Mucosa of rectum (tissue), 2 donors: Measurements from ENCODE around the gene SLC13A3.

Source experiments
- H3K27ac ChIP-seq, 2 donors: one replicate each; pipeline ENCODE4 v1.7.0; 2013; ENCODE audit warnings: inconsistent platforms in 2 of 2, low read depth in 2 of 2, low read length in 2 of 2
- H3K27me3 ChIP-seq, 2 donors: one replicate each; pipeline ENCODE4 v1.7.0; 2013; ENCODE audit warnings: low read length in 2 of 2; ENCODE audit not compliant: control insufficient read depth in 2 of 2, insufficient read depth in 2 of 2
- H3K36me3 ChIP-seq, 2 donors: one replicate each; pipeline ENCODE4 v1.7.0; 2013; ENCODE audit warnings: low read length in 2 of 2; ENCODE audit not compliant: control insufficient read depth in 2 of 2, insufficient read depth in 2 of 2
- H3K4me1 ChIP-seq, 2 donors: one replicate each; pipeline ENCODE4 v1.7.0; 2013; ENCODE audit warnings: low read length in 2 of 2, mild to moderate bottlenecking in 1 of 2; ENCODE audit not compliant: control insufficient read depth in 2 of 2, insufficient read depth in 2 of 2
- H3K4me3 ChIP-seq, 2 donors: one replicate each; pipeline ENCODE4 v1.7.0; 2013; ENCODE audit warnings: low read length in 2 of 2
- H3K9ac ChIP-seq, 2 donors: one replicate each; pipeline ENCODE4 v1.7.0; 2013; ENCODE audit warnings: low read length in 2 of 2, low read depth in 1 of 2, mild to moderate bottlenecking in 1 of 2
- H3K9me3 ChIP-seq, 2 donors: one replicate each; pipeline ENCODE4 v1.7.0; 2013; ENCODE audit warnings: low read length in 2 of 2; ENCODE audit not compliant: control insufficient read depth in 2 of 2
- donor health status: healthy.
- donor health status: Normal muscosa, but diverticular disease.

The SLC13A3 gene

DNA sequence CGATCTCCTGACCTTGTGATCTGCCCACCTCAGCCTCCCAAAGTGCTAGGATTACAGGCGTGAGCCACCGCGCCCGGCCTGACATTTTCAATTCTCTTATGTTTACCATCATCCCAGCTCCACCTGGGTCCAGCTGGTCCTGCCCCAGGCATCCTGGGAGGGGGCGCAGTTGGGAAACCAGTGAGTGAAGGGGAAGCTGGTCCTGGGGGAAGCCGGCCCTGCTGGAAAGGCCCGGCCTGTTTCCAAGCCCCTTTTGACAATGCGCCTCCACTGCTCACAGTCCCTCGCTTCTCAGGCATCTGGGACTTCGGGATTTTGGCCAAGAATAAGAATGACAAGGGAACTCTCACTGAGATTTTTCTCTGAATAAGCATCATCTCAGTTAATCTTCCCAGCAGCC is 14.2 kb downstream of the SLC13A3 start:
- H3K27ac ChIP-seq, result no peak overlapping the region
- H3K36me3 ChIP-seq, result no peaks in the 10 kb centered on the region
- H3K4me1 ChIP-seq, result no peaks in the 10 kb centered on the region
- H3K27me3 ChIP-seq, result peaks cover 3 to 9% of the 10 kb centered on the region in 2 donors
- no peak overlapping the region for H3K9ac ChIP-seq
- H3K4me3 ChIP-seq, result no peak overlapping the region
- H3K9me3 ChIP-seq, result no peaks in the 10 kb centered on the region

DNA sequence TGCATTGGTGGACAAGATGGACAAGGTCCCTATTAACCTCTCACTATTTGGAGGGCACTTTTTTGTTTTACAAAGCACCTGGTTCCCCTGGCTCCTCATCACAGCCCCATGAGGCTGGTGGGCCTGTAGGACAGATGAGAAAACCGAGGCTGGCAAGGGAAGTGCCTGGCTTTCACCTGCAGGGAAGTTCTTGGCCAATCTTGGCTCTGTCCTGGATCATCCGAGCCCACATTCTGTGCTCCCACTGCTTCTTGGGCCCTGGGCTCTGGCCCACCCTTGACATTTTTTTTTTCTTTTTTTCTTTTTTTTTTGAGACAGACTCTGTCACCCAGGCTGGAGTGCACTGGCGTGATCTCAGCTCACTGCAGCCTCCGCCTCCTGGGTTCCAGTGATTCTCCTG is 14.7 kb downstream of the SLC13A3 start:
- Histone ChIP-seq H3K9me3 (no peaks in the 10 kb centered on the region), H3K27ac (no peak overlapping the region), H3K4me1 (no peaks in the 10 kb centered on the region), H3K9ac (no peak overlapping the region), H3K4me3 (no peak overlapping the region), H3K36me3 (no peaks in the 10 kb centered on the region), H3K27me3 (peaks cover 3 to 9% of the 10 kb centered on the region in 2 donors)

GRCh38 chr20:46635514-46636136 is 15.6 kb downstream of the SLC13A3 start:
- H3K9ac ChIP-seq, result no peak overlapping the region
- H3K4me3 ChIP-seq, result no peak overlapping the region
- H3K36me3 ChIP-seq, result no peaks in the 10 kb centered on the region
- no peak overlapping the region for H3K27ac ChIP-seq
- H3K27me3 ChIP-seq, result peaks cover 3 to 9% of the 10 kb centered on the region in 2 donors
- H3K4me1 ChIP-seq, result no peaks in the 10 kb centered on the region
- no peaks in the 10 kb centered on the region for H3K9me3 ChIP-seq

- Histone ChIP-seq H3K4me1 (no peaks in the 10 kb centered on the region), H3K27ac (no peak overlapping the region), H3K4me3 (no peak overlapping the region), H3K9ac (no peak overlapping the region), H3K27me3 (peaks cover 0 to 7% of the 10 kb centered on the region in 2 donors), H3K36me3 (no peaks in the 10 kb centered on the region), H3K9me3 (no peaks in the 10 kb centered on the region)
Observed at GRCh38 chr20:46634528-46634927, 16.7 kb downstream of the SLC13A3 start.

GRCh38 chr20:46631874-46632446 is 19.3 kb downstream of the SLC13A3 start:
- Histone ChIP-seq H3K27me3 (peaks cover 0 to 7% of the 10 kb centered on the region in 2 donors), H3K9me3 (no peaks in the 10 kb centered on the region), H3K9ac (no peak overlapping the region), H3K36me3 (no peaks in the 10 kb centered on the region), H3K4me3 (no peak overlapping the region), H3K27ac (no peak overlapping the region), H3K4me1 (no peaks in the 10 kb centered on the region)

- Histone ChIP-seq H3K27ac (no peak overlapping the region), H3K36me3 (no peaks in the 10 kb centered on the region), H3K9ac (no peak overlapping the region), H3K4me3 (no peak overlapping the region), H3K4me1 (no peaks in the 10 kb centered on the region), H3K27me3 (peaks cover 0 to 7% of the 10 kb centered on the region in 2 donors), H3K9me3 (no peaks in the 10 kb centered on the region)
Observed at GRCh38 chr20:46631212-46631869, 19.9 kb downstream of the SLC13A3 start.

- H3K9ac ChIP-seq, result no peak overlapping the region
- no peaks in the 10 kb centered on the region for H3K4me1 ChIP-seq
- H3K27me3 ChIP-seq, result peaks cover 0 to 7% of the 10 kb centered on the region in 2 donors
- no peaks in the 10 kb centered on the region for H3K36me3 ChIP-seq
- H3K9me3 ChIP-seq, result no peaks in the 10 kb centered on the region
- H3K4me3 ChIP-seq, result no peak overlapping the region
- no peak overlapping the region for H3K27ac ChIP-seq
Observed at GRCh38 chr20:46630306-46630705, 21.0 kb downstream of the SLC13A3 start.

DNA sequence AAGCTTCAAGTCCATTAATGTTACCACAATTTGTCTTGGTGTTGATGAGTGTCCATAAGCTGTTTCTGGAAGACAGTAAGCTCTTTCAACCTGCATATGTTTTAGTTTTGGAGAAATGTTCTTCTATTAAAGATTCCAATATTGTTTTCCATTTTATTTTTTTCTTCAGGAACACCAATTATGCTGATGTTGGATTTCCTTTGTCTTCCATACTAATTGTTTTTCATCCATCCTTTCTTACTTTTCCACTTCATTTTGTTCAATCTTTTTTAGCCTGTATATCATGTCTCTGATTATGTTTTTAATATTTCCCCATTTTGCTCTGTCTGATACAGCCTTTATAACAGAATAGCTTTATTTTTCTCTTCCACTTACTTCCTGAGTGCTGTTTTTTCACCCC is 21.9 kb downstream of the SLC13A3 start:
- Histone ChIP-seq H3K27ac (no peak overlapping the region), H3K4me3 (no peak overlapping the region), H3K36me3 (no peaks in the 10 kb centered on the region), H3K9ac (no peak overlapping the region), H3K4me1 (no peaks in the 10 kb centered on the region), H3K27me3 (peaks cover 0 to 7% of the 10 kb centered on the region in 2 donors), H3K9me3 (no peaks in the 10 kb centered on the region)

DNA sequence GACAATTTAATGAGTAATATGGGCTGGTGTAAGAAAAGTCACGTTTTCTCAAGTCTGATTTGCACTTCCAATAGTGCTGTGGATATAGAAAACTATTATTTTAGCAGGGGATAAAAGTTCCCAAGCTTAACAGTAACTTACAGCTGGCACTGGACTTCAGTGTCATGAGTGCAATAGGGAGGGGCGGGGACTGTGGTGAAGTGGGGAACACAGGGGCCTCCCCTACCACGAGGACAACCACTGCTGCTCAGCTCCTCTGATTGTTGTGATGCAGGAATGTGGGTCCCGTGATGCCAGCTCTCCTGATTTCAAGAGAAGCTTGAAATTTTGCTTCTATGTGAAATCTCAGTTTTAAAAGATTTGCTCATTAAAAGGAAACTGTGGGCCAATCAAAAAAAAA is 24.0 kb downstream of the SLC13A3 start:
- H3K27me3 ChIP-seq, result no peaks in the 10 kb centered on the region
- H3K9ac ChIP-seq, result no peak overlapping the region
- no peak overlapping the region for H3K27ac ChIP-seq
- no peaks in the 10 kb centered on the region for H3K4me1 ChIP-seq
- no peak overlapping the region for H3K4me3 ChIP-seq
- H3K9me3 ChIP-seq, result peaks cover 0 to 5% of the 10 kb centered on the region in 2 donors
- no peaks in the 10 kb centered on the region for H3K36me3 ChIP-seq

GRCh38 chr20:46626758-46627157 is 24.5 kb downstream of the SLC13A3 start:
- Histone ChIP-seq H3K4me1 (no peaks in the 10 kb centered on the region), H3K9me3 (peaks cover 0 to 5% of the 10 kb centered on the region in 2 donors), H3K27ac (no peak overlapping the region), H3K27me3 (no peaks in the 10 kb centered on the region), H3K4me3 (no peak overlapping the region), H3K9ac (no peak overlapping the region), H3K36me3 (no peaks in the 10 kb centered on the region)
